ENCODE results near the gene HTATSF1.

Gene HTATSF1

GRCh38 chrX:136497556-136498052, at the start of gene HTATSF1:
Gene HTATSF1 (plus strand): TSS chrX:136497592. CDS start chrX:136497685, 93 bp downstream.
- DNase-seq (ENCODE audit: low read depth, low spot score), result no peak

- no peak for DNase-seq (ENCODE audit: low read depth, low spot score)
Observed at GRCh38 chrX:136447968-136448367, 49.4 kb upstream of the HTATSF1 start.

- no peak for DNase-seq (ENCODE audit: low read depth, low spot score)
Observed at GRCh38 chrX:136450050-136450830, 47.2 kb upstream of the HTATSF1 start.

GRCh38 chrX:136452614-136453013, 44.8 kb upstream of the HTATSF1 start:
- no peak for DNase-seq (ENCODE audit: low read depth, low spot score)

- no peak for DNase-seq (ENCODE audit: low read depth, low spot score)
Observed at GRCh38 chrX:136453114-136453513, 44.3 kb upstream of the HTATSF1 start.

- no peak for DNase-seq (ENCODE audit: low read depth, low spot score)
Observed at GRCh38 chrX:136453771-136454170, 43.6 kb upstream of the HTATSF1 start.

- DNase-seq (ENCODE audit: low read depth, low spot score), result no peak
Observed at GRCh38 chrX:136456133-136456532, 41.3 kb upstream of the HTATSF1 start.

- DNase-seq (ENCODE audit: low read depth, low spot score), result no peak
Observed at GRCh38 chrX:136457303-136457917, 40.0 kb upstream of the HTATSF1 start.

- no peak for DNase-seq (ENCODE audit: low read depth, low spot score)
Observed at GRCh38 chrX:136464589-136464988, 32.8 kb upstream of the HTATSF1 start.

- DNase-seq (ENCODE audit: low read depth, low spot score), result no peak
Observed at GRCh38 chrX:136467303-136467702, 30.1 kb upstream of the HTATSF1 start.

GRCh38 chrX:136468391-136469103, 28.8 kb upstream of the HTATSF1 start:
- no peak for DNase-seq (ENCODE audit: low read depth, low spot score)

- DNase-seq (ENCODE audit: low read depth, low spot score), result no peak
Observed at GRCh38 chrX:136473663-136474062, 23.7 kb upstream of the HTATSF1 start.

GRCh38 chrX:136475236-136475635, 22.2 kb upstream of the HTATSF1 start:
- DNase-seq (ENCODE audit: low read depth, low spot score), result no peak

- no peak for DNase-seq (ENCODE audit: low read depth, low spot score)
Observed at GRCh38 chrX:136476501-136476900, 20.9 kb upstream of the HTATSF1 start.

- DNase-seq (ENCODE audit: low read depth, low spot score), result no peak
Observed at GRCh38 chrX:136477026-136477425, 20.4 kb upstream of the HTATSF1 start.

- DNase-seq (ENCODE audit: low read depth, low spot score), result no peak
Observed at GRCh38 chrX:136480383-136480782, 17.0 kb upstream of the HTATSF1 start.

GRCh38 chrX:136487647-136488046, 9.7 kb upstream of the HTATSF1 start, which contains the start of gene BRS3:
Gene BRS3 (plus strand): TSS chrX:136487947. CDS start chrX:136488115, 168 bp downstream.
- DNase-seq (ENCODE audit: low read depth, low spot score), result no peak

GRCh38 chrX:136488706-136489105, 8.7 kb upstream of the HTATSF1 start:
- DNase-seq (ENCODE audit: low read depth, low spot score), result no peak

GRCh38 chrX:136491832-136492231, 5.6 kb upstream of the HTATSF1 start:
- DNase-seq (ENCODE audit: low read depth, low spot score), result no peak

- no peak for DNase-seq (ENCODE audit: low read depth, low spot score)
Observed at GRCh38 chrX:136493011-136493410, 4.4 kb upstream of the HTATSF1 start.

GRCh38 chrX:136495043-136495442, 2.3 kb upstream of the HTATSF1 start:
- DNase-seq (ENCODE audit: low read depth, low spot score), result no peak

GRCh38 chrX:136496186-136496763, 1.1 kb upstream of the HTATSF1 start:
- no peak for DNase-seq (ENCODE audit: low read depth, low spot score)
